ENCODE data around the gene TTC16.
A peak's percentile ranks its signal among the peaks of the same experiment; 100 is the strongest.

TTC16 gene

DNA sequence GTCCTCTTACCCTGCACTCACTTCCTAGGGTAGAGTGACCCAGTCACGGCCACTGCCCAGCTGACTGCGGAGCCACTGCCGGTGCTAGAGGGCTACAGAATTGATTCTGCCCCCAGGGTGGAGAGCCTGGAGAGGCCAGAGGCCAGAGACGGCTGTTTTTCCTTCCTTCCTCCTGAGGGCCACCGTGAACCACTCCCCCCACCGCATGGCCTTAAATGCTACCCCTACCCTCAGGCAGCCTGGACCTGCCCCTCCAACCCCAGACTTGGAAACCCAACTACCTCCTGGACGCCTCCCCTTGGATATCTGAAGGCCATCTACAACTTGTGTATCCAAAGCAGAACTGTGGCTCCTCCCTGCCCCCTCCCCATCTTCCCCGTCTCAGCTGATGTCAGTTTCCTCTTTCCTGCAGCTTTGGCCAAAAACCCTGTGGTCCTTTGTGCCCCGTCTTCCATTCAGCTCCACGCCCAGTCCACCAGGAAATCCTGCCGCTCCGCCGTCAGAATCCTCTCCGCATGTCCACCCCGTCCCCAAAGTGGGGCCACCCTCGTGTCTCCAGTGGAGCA, 46.3 kb downstream of the TTC16 start:
- DNase-seq (ENCODE audit: extremely low spot score, insufficient read length, low read depth), result no peak
- FAIRE-seq, result no peak

DNA sequence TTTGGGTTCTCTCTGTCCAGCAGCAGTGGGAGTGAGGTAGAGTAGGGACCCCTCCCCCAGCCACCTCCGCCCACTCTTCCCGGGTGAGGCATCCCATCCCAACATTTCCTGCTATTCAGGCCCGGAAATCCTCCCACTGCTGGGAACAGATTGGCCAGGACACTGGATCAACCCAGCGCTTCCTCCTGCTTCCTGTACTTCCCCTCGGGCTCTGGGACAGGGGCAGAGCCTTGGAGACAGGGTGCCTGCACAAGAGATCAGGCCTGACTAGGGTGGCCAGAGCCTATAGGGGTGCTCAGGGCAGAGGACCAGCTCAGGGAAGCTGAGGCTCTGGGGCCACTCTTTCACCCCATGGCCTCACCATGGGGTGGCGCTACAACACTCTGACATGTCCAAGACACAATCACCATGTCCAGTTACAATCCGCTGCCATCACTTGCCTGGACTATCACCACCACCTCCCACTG, 48.1 kb downstream of the TTC16 start:
- no peak for FAIRE-seq
- DNase-seq (ENCODE audit: extremely low spot score, insufficient read length, low read depth), result no peak

DNA sequence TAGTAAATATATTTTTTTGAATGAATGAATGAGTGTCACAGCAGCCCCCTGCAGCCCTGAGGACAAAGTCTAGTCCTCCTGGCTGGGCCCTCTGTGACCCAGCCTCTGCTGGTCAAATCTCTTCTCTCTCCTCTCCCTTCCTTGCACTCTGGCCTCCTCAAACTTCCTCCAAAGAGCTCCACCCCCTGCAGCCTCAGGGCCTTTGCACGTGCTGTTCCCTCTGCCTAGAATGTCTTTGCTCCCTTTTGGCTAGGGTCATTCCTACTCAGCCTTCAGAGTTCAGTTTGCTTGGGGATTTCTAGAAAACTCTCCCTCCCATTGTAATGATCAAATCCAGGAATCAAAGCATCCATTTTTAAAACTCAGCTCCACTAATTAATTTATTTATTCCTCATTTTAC, 49.5 kb downstream of the TTC16 start:
- DNase-seq (ENCODE audit: extremely low spot score, insufficient read length, low read depth) (no peak), FAIRE-seq (no peak)

DNA sequence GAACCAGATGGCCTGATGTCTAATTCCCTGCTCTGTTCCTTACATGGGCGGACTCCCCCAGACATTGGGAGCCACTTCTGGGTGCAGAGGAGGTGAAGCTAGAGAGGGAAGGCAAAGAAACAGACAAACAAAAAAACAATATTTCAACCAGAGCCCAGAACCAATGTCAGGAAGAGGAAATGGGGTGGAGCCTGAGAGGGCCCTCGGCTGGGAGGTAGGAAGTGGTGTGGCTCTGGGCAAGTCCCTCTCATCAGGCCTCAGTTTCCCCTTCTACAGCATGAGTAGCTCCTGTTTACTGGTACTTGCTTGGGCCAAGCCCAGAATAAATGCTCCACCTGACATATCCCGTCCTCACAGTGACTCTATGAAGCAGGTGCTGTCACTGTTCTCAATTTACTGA, 51.5 kb downstream of the TTC16 start:
- no peak for FAIRE-seq
- DNase-seq (ENCODE audit: extremely low spot score, insufficient read length, low read depth), result no peak

DNA sequence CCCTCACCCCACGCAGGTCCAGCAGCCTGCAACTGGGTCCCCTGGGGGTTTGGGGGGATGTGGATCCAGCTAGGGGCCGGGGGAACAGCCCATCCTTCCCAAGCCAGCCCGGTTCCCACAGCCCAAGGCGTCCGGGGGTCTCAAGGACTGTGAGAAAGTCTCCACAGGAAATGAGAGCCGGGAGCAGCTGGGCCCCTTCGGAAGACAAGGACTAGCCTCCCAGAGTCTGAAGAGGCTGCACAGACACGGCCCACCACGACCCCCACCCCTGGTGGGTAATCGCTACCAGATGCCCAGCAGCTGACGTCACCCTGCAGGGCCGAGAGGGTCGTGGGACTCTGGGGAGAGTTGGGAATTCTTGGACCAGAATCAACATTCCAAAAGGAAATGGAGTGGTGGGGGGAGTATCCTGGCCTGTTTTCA, 52.0 kb downstream of the TTC16 start:
- FAIRE-seq (no peak), DNase-seq (ENCODE audit: extremely low spot score, insufficient read length, low read depth) (no peak)

DNA sequence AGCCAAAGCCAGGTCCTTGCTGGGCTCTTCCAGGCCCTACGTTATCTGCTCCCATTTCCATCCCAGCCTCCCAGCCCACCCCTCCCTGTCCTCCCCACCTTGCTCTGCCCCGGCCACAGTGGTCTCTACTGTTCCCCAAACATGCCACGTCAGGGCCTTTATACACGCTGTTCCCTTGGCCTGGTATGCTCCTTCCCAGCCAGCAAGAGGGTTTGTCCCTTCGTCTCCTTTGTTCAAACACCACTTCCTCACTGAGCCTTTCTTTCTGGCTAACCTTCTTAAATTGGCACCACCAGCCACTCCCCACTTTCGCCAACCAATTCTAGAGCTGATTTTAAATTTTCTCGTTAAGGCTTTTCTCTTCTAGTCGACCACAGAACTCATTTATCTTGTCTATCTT, 52.8 kb downstream of the TTC16 start:
- FAIRE-seq, result no peak

DNA sequence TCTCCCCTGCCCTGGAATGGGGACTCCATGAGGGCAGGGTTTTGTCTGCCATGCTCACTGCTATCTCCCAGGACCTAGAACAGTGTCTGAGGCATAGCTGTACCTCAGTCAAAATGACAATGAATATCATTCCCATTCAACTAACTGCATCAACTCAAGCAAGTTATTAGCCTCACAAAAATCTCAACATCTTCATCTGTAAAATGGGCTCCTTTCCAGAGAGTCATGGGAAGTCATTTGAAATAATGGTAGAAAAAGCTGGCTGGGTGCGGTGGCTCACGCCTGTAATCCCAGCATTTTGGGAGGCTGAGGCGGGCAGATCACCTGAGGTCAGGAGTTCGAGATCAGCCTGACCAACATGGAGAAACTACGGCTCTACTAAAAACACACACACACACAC, 53.2 kb downstream of the TTC16 start:
- DNase-seq (ENCODE audit: extremely low spot score, insufficient read length, low read depth) (no peak), FAIRE-seq (no peak)

More for the DNA sequence above, 52.8 kb downstream of the TTC16 start:
- no peak for DNase-seq (ENCODE audit: extremely low spot score, insufficient read length, low read depth)

DNA sequence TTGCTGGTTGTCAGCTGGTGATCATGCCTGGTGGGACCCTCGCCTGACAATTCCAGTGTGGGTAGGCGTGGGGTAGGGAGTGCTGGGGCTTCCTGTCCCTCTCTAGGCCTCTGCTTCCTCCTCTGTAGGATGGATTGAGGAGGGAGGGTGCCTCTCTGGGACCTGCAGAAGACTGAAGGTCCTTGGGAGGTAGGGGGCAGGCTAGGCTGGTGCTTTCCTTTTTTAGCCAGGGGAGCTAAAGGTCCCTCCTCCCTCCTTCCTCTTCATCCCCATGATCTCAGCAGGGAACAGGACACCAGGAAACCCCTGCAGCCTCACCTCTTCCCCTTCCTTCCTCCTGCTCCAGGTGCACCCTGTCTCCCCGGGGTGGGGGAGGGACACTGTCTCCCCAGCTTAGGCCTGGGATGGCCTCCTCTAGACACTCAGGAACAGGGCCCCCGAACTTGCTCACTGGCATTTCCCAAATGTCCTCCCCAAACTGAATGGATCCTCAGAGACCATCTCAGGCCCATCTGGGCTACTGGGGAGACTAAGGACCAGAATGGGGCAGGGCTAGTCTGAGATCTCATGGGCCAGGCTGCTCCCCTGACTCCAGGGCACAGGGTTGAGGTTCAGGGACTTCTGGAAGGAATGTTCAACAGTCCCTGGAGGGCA, 54.2 kb downstream of the TTC16 start:
- DNase-seq (ENCODE audit: extremely low spot score, insufficient read length, low read depth) (no peak), FAIRE-seq (no peak)

DNA sequence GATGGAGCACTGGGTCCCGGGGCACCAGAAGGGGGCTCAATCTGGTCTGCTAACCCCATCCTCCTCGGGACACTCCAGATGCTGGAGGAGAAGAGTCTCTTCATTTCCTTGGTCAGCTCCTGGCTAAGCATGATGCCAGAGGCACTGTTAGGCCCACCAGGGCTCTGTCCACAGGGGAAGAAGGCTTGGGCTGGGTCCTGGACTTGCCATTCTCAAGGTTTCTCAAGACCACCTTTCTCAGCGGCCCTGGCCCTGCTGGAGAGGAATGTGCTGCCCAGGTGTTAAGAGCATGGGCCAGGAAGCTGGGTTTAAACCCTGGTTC, 54.7 kb downstream of the TTC16 start:
- DNase-seq (ENCODE audit: extremely low spot score, insufficient read length, low read depth), result no peak

DNA sequence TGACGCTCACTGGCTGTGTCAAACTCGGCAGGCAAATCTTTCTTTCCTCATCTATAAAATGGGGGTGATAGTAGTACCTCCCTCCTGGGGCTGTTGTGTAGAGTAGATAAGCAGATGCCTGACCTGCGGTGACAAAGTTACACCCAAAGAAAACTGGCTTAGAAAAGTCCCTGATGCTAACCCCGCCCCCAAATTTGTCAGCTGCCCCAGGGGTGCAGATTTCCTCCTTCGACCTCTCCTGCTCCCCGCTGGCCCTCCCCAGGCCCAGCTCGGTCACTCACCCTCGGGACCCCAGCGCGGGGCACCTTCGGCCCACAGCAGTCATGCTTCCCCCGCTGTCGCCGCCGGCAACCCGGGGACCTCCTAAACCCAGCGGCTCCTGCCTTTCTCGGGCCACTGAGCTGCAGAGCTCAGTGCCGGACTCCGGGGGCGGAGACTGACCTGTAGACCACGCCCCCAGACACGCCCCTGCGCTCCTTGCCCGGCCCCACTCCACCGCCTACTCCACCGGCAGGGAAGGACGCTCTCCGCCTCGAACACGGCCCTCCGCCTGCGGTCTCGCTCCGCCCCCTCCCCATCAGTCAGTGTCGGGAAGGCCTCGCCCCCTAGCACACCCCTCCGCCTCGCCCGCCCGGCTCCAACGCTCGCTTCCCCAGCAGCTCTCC, 55.2 kb downstream of the TTC16 start:
- DNase-seq (ENCODE audit: extremely low spot score, insufficient read length, low read depth) (peak; percentile 82), FAIRE-seq (peak; percentile 93)

More for the DNA sequence above, 54.7 kb downstream of the TTC16 start:
- no peak for FAIRE-seq

DNA sequence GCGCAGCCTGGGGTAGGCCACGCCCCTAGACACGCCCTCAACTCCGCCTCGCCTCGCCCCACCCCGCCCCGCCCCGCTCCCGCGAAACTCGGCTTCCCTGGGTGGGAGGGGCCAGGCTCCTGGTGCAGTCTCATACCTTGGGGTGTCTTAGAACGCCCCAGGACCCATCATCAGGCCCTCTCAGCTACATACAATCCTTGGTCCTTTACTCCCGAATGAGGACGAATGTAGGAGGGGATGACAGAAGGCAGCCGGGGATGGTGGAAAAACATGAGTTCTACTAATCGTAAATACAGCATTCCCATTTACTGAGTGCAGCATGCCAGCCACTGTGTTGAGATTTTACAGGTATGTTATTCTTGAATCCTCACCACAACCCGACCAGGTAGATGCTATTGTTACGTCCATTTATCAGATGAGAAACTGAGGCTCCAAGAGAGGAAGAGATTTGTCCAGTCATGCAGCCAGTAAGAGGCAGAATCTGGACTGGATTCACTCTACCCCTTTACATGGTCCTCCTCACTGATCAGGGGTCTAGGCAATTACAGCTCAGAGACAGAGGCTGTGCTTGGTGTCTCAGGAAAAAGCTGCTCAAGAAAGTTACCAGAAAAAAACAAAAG, 55.8 kb downstream of the TTC16 start:
- no peak for DNase-seq (ENCODE audit: extremely low spot score, insufficient read length, low read depth)
- FAIRE-seq, result no peak

DNA sequence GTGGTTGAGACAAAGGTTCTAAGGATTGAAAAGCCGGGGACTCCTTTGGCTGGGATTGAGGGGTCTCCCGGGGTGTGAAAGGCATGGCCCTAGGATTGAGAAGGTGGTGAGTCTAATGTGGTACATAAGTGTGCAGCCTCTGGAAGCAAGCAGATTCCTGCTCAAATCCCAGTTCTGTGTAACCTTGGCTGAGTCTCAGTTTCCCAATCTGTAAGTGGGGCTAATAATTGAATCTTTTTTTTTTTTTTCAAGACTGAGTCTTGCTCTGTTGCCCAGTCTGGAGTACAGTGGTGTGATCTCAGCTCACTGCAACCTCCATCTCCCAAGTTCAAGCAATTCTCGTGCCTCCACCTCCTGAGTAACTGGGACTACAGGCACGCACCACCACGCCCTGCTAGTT, 56.7 kb downstream of the TTC16 start:
- FAIRE-seq (no peak), DNase-seq (ENCODE audit: extremely low spot score, insufficient read length, low read depth) (no peak)

DNA sequence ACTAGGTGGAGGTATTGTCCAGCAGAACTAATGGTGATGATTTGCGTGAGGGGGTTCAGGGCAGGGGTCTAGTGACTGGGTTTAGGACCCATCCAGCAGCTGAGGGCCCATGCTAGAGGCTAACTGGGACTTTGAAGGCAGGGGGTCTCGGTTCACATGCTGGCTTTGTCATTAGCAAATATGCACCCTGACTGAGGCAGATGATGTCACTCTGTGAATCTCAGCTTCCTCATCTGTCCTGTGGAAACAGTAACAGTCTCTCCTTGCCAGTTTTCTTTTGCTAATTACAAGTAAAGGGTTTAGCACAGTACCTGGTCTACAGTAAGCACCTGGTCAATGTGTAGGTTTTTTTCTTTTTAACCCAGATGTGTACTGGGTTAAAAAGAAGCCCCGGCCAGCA, 57.4 kb downstream of the TTC16 start:
- DNase-seq (ENCODE audit: extremely low spot score, insufficient read length, low read depth) (no peak), FAIRE-seq (no peak)

DNA sequence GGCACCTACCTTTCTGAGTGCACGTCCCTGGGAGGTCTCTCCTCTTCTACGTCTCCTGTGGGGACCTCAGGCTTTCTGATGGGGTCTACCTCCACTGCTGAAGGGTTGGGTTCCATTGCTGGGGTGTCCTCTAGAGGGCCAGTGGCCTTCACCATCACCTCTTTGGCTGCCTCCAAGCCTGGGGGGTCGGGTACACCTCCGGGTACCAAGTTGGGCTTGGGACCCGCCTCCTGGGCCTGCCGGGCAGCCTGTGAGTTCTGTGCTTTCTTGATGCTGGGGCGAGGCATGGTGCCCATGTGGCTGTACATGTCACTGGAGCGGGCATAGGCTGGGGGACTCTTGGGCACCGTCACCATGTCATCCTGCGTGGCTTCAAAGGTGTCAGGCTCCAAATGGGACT, 58.1 kb downstream of the TTC16 start:
- no peak for DNase-seq (ENCODE audit: extremely low spot score, insufficient read length, low read depth)
- FAIRE-seq, result no peak

DNA sequence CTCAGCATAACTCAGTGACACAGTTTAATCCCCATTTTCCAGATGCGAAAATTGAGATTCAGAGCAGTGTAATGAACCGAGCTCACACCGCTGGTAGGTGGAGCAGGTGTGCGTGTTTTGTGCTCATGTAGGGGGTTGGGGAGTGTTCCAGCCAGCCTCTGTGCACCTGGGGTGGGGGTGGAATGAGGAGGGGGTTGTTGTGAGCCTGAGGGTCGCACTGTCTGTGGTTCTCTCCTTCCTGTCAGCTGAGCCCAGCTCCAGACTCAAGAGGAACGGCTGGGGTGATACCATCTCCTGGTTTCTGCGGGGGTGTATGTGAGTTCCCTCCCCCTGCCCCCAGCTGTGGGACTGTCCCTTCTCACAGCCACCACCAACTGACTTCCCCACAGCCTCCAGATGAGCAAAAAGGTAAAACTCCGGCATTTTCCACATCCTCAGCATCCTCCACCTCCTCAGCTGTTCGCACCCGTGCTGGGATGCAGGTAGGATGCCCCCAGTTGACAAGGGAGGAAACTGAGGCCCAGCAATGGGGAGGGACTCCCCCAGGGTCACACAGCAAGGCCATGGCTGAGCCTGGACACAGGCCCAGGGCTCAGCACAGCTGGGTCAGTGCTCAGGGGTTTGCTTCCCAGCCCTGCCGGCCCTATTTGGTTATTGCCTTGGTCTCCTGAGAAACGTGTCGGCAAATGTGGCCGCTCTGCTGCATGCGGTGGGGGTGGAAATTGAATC, 60.5 kb downstream of the TTC16 start:
- peak; percentile 81 for FAIRE-seq
- peak; percentile 58 for DNase-seq (ENCODE audit: extremely low spot score, insufficient read length, low read depth)

DNA sequence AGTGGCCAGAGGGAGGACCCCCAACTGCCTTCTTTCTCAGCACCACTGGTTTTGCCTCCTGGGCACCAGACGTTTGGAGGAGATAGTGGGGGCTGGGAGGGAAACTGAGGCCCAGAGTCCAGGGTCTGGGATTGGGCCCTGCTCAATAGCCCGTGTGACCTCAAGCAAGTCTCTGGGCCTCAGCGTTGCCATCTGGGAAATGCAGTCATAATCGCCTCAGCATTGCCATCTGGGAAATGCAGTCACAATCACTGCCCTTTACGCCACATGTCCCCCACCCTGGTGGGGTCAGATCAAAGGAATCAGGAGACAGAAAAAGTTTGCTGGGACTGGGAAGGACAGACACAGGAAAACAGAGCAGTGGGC, 61.0 kb downstream of the TTC16 start:
- peak; percentile 45 for FAIRE-seq
- DNase-seq (ENCODE audit: extremely low spot score, insufficient read length, low read depth), result no peak

DNA sequence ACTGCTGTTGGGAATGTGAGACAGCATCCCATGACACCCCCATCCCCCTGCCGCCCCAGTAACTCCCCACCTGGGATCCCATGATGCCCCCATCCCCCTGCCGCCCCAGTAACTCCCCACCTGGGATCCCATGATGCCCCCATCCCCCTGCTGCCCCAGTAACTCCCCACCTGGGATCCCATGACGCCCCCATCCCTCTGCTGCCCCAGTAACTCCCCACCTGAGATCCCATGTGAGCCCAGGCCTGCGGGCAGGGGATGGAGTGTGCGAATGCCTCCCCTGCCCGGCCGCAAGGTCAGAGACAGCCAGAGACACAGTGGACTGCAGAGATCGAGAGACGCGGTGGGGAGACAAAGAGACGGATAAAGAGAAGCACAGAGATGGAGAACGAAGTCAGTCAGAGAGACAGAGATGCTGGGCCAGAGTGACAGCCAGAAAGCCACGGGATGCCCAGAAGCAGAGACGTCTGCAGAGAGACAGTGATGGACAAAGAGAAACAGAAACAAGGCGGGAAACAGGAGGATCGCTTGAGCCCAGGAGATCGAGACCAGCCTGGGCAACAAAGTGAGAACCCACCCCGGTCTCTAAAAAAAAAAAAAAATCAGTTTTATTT, 61.6 kb downstream of the TTC16 start:
- DNase-seq (ENCODE audit: extremely low spot score, insufficient read length, low read depth), result no peak
- FAIRE-seq, result no peak

DNA sequence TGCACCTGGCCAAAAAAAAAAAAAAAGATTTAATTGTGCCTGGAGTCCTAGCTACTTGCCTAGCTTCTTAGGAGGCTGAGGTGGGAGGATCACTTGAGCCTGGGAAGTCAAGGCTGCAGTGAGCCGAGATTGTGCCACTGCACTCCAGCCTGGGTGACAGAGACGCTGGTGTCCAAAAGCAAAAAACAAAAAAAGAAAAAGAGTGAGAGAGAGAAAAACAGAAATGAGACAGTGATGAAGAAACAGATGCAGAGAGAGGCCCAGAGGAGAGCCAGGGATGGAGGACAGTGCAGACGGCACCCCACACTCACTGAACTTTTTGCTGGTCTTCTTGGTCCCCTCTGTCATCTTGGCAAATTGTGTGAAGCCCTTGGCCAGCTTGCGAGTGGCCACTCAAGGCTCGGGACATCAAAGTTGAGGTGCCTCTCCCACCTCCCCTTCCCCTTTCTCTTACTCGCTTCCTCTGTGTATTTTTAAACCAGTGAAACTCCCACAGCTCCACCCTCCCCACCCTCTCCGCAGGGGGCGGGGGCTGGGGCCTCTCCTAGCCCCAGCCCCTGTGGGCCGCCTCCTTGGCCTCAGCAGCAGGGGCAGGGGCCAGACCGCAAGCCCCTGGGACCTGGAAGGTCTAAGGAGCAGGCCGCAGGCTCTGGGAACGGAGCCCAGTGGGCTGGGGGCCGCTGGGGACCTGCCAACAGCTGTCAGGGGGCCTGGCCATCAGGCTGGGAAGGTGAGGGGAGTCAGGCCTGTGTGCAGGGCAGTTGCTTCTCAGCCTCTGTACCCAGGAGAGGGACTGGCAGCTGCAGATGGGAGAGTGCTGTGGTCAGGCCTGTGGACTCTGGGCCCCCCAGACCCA, 62.6 kb downstream of the TTC16 start, which contains the start of gene SH2D3C:
SH2D3C (minus strand) TSS at position 387 of the 856 bp plus-strand sequence; CDS start at position 348, 39 bp downstream.
- no peak for DNase-seq (ENCODE audit: extremely low spot score, insufficient read length, low read depth)
- peak; percentile 62 for FAIRE-seq

Measured in GM18507 (cell line).